K562 (cell line): ENCODE measurements around the gene SLAMF9. TPM values are rescaled to one million over a fixed set of nuclear protein-coding genes. Genes with fewer than 3 reads are reported as not detected.

Experiments used
- E2F3 ChIP-seq: fragments of 250-450 bp; sonication (Bioruptor Pico); IDR thresholded peaks from 2 replicates; pipeline ENCODE4 v1.4.0; 2020; ENCODE audit warnings: mild to moderate bottlenecking
- EHMT2 ChIP-seq: fragments of 450-650 bp; IDR thresholded peaks from 2 replicates; pipeline ENCODE4 v1.6.1; 2018; ENCODE audit warnings: antibody characterized with exemption
- EP300 ChIP-seq: IDR thresholded peaks from 2 replicates; pipeline ENCODE4 v1.6.1; 2012; ENCODE audit warnings: low read length, improper control_type of control experiment
- FUS ChIP-seq: fragments of 200-400 bp; formaldehyde crosslinking; optimal IDR thresholded peaks from 2 replicates; pipeline ENCODE3; 2017; ENCODE audit warnings: low read depth, low read length
- GTF2B ChIP-seq: IDR thresholded peaks from 2 replicates; pipeline ENCODE4 v1.6.1; 2011; ENCODE audit not compliant: insufficient read length; ENCODE audit errors: extremely low read depth
- HLTF ChIP-seq: fragments of 450-650 bp; IDR thresholded peaks from 2 replicates; pipeline ENCODE4 v1.6.1; 2016
- HMG20B ChIP-seq: fragments of 250-450 bp; sonication (Bioruptor Pico); IDR thresholded peaks from 2 replicates; pipeline ENCODE4 v1.5.0; 2021; ENCODE audit warnings: mild to moderate bottlenecking
- JUND ChIP-seq, 2 experiments: IDR thresholded peaks; 2 replicates in 1 of 2; 3 replicates in 1 of 2; pipeline ENCODE4 v1.6.1; 2011; ENCODE audit warnings: borderline replicate concordance in 2 of 2, low read depth in 2 of 2, low read length in 2 of 2, improper control_type of control experiment in 1 of 2, missing biosample characterization in 1 of 2, missing genetic modification characterization in 1 of 2, missing genetic modification reagents in 1 of 2
- KAT7 ChIP-seq: sonication (generic); formaldehyde crosslinking; IDR thresholded peaks from 2 replicates; pipeline ENCODE4 v1.8.0; 2022; ENCODE audit warnings: missing genetic modification reagents, mild to moderate bottlenecking, borderline replicate concordance
- LARP7 ChIP-seq: fragments of 450-650 bp; IDR thresholded peaks from 2 replicates; pipeline ENCODE4 v1.6.1; 2016
- LEF1 ChIP-seq: fragments of 450-650 bp; IDR thresholded peaks from 2 replicates; pipeline ENCODE4 v1.6.1; 2016; ENCODE audit warnings: mild to moderate bottlenecking
- MAFG ChIP-seq: fragments of 450-650 bp; conservative IDR thresholded peaks from 2 replicates; pipeline ENCODE4 v1.6.1; 2016; ENCODE audit warnings: missing genetic modification characterization, missing compliant biosample characterization
- NCOA1 ChIP-seq: fragments of 450-650 bp; IDR thresholded peaks from 2 replicates; pipeline ENCODE4 v1.6.1; 2016; ENCODE audit warnings: low read depth
- PHB ChIP-seq: fragments of 250-450 bp; sonication (Bioruptor Pico); IDR thresholded peaks from 2 replicates; pipeline ENCODE4 v1.5.0; 2021
- RCOR1 ChIP-seq, 2 experiments: IDR thresholded peaks; 2 replicates each; pipeline ENCODE4 v1.6.1; 2012; ENCODE audit warnings: low read depth in 2 of 2, low read length in 2 of 2, borderline replicate concordance in 1 of 2, improper control_type of control experiment in 1 of 2
- RNF219 ChIP-seq: fragments of 250-450 bp; sonication (Bioruptor Pico); IDR thresholded peaks from 2 replicates; pipeline ENCODE4 v1.5.0; 2022; ENCODE audit warnings: mild to moderate bottlenecking
- SP1 ChIP-seq: sonication (generic); formaldehyde crosslinking; IDR thresholded peaks from 2 replicates; pipeline ENCODE4 v1.8.1; 2022; ENCODE audit warnings: mild to moderate bottlenecking, missing genetic modification reagents
- THRB ChIP-seq: fragments of 450-650 bp; formaldehyde crosslinking; conservative IDR thresholded peaks from 2 replicates; pipeline ENCODE4 v1.4.0; 2022; ENCODE audit warnings: mild to moderate bottlenecking, missing genetic modification characterization
- U2AF2 ChIP-seq: fragments of 200-400 bp; formaldehyde crosslinking; optimal IDR thresholded peaks from 2 replicates; pipeline ENCODE3; 2017; ENCODE audit warnings: low read depth, mild to moderate bottlenecking, low read length
- USF1 ChIP-seq: sonication (generic); formaldehyde crosslinking; IDR thresholded peaks from 2 replicates; pipeline ENCODE4 v1.9.0; 2022; ENCODE audit warnings: mild to moderate bottlenecking, missing genetic modification reagents
- ZKSCAN1 ChIP-seq: fragments of 150-350 bp; IDR thresholded peaks from 2 replicates; pipeline ENCODE4 v1.6.1; 2016; ENCODE audit warnings: low read depth, low read length
- ZNF134 ChIP-seq: fragments of 250-450 bp; sonication (Bioruptor Pico); conservative IDR thresholded peaks from 2 replicates; pipeline ENCODE4 v1.4.0; 2020
- ZNF217 ChIP-seq: sonication (generic); formaldehyde crosslinking; IDR thresholded peaks from 2 replicates; pipeline ENCODE4 v1.8.0; 2022; ENCODE audit warnings: mild to moderate bottlenecking, missing genetic modification reagents
- ZNF444 ChIP-seq: fragments of 250-450 bp; sonication (Bioruptor Pico); IDR thresholded peaks from 2 replicates; pipeline ENCODE4 v1.4.0; 2020; ENCODE audit warnings: mild to moderate bottlenecking, moderate library complexity
- ZNF696 ChIP-seq: fragments of 250-450 bp; sonication (Bioruptor Pico); conservative IDR thresholded peaks from 2 replicates; pipeline ENCODE4 v1.4.0; 2020; ENCODE audit warnings: mild to moderate bottlenecking, moderate library complexity
- ZNF707 ChIP-seq: fragments of 250-450 bp; sonication (Bioruptor Pico); conservative IDR thresholded peaks from 2 replicates; pipeline ENCODE4 v1.8.0; 2022; ENCODE audit warnings: inconsistent platforms, mild to moderate bottlenecking, moderate library complexity
- polyA plus RNA-seq, 8 experiments: library from polyadenylated mRNA; depleted of rRNA in 4 of 8; stranded (reverse) in 5 of 8; unstranded in 3 of 8; fragments of >200 nt; fragmentation: Nextera tagmentation in 2 of 8; fragmentation: Illumina TruSeq in 1 of 8; extraction: Ambion mirVana in 2 of 8; extraction: Trizol in 1 of 8; gene quantifications; 2 replicates each; pipeline versions ENCODE4 v1.2.1 to v1.2.3, GENCODE V29; 2011 to 2014; ENCODE audit warnings: inconsistent platforms in 1 of 8, missing spikeins in 1 of 8
- total RNA-seq, 7 experiments: library from RNA; depleted of rRNA in 6 of 7; stranded (reverse); fragments of >200 nt in 6 of 7; fragmentation: Illumina TruSeq in 2 of 7; extraction: Trizol in 2 of 7; gene quantifications; 2 replicates each; pipeline versions ENCODE4 v1.2.1 to v1.2.3, GENCODE V29; 2011 to 2021; ENCODE audit warnings: low replicate concordance in 1 of 7

Gene SLAMF9
- total and polyA plus RNA-seq, 9 of the 15 experiments (the other 6 are each of a cell fraction or from before 2014, with no cell fraction given), result 0.13 to 0.21 TPM; not detected in 7

GRCh38 chr1:159924025-159924790, 29.8 kb downstream of the SLAMF9 start (continued):
- no peak for TF ChIP-seq RNF219 (CRISPR knock-in tag)
- TF ChIP-seq ZNF444 (CRISPR knock-in tag), result no peak
- TF ChIP-seq ZNF696, result no peak
- TF ChIP-seq RCOR1 (IDR thresholded peaks at IDR 0.05; ENCODE audit: borderline replicate concordance in 1 of 2, low read depth in 2 of 2, low read length in 2 of 2), result peak in 1 of 2 experiments; percentile 23; a peak in 1 of 4 replicates
- TF ChIP-seq ZKSCAN1, result no peak
- no peak for TF ChIP-seq HMG20B (CRISPR knock-in tag)
- peak; percentile 87; the same call in 1 of the 2 replicates for TF ChIP-seq THRB (CRISPR knock-in tag)
- no peak for TF ChIP-seq ZNF134 (CRISPR knock-in tag)
- TF ChIP-seq FUS, result peak; percentile 57
- TF ChIP-seq LEF1, result peak; percentile 33
- TF ChIP-seq U2AF2, result no peak
- TF ChIP-seq GTF2B, result no peak
- no peak for TF ChIP-seq EHMT2
- no peak; the same call in 1 of the 2 replicates for TF ChIP-seq E2F3 (CRISPR knock-in tag)
- no peak for TF ChIP-seq HLTF
- peak; percentile 78; the same call in 1 of the 2 replicates for TF ChIP-seq EP300
- no peak for TF ChIP-seq ZNF707
- TF ChIP-seq MAFG (tag), result no peak
- TF ChIP-seq PHB (CRISPR knock-in tag), result no peak
- no peak for TF ChIP-seq LARP7
- peak; percentile 99 for TF ChIP-seq JUND (IDR thresholded peaks at IDR 0.05; ENCODE audit: borderline replicate concordance, low read depth, low read length)
- TF ChIP-seq JUND (tag; IDR thresholded peaks at IDR 0.05; ENCODE audit: borderline replicate concordance, low read depth, low read length), result peak; percentile 94; the same call in 1 of the 3 replicates
- peak; percentile 70; the same call in 1 of the 2 replicates for TF ChIP-seq NCOA1
- TF ChIP-seq ZNF217 (CRISPR knock-in tag), result no peak
- peak; percentile 68; the same call in 1 of the 2 replicates for TF ChIP-seq SP1 (CRISPR knock-in tag)
- TF ChIP-seq USF1 (CRISPR knock-in tag), result no peak
- no peak for TF ChIP-seq KAT7 (CRISPR knock-in tag)
